B cell (primary cell): Measurements from ENCODE around the gene CRBN. TPM values are rescaled to one million over a fixed set of nuclear protein-coding genes. Genes with fewer than 3 reads are reported as not detected.

Experiments used
- ATAC-seq: fragments of 200-7000 bp; cut with Tn5 transposase; one replicate; pipeline ENCODE4 v1.10.0; 2021; ENCODE audit warnings: low read depth, mild to moderate bottlenecking, moderate number of reproducible peaks, moderate library complexity
- CTCF ChIA-PET: fragments of 350-600 bp; sonication (Branson Sonifier 250); formaldehyde crosslinking; loops from one replicate; lab custom pipeline; 2021; ENCODE audit warnings: antibody characterized with exemption, inconsistent platforms; lab: Charles Lee
- POLR2A ChIA-PET: fragments of 350-600 bp; sonication (Branson Sonifier 250); formaldehyde crosslinking; loops from one replicate; lab custom pipeline; 2021; ENCODE audit warnings: antibody characterized with exemption; lab: Charles Lee
- DNase-seq: peaks from one replicate; pipeline ENCODE4 v3.0.0; 2013
- H2AFZ ChIP-seq: 2 replicates; pipeline ENCODE4 v1.6.1; 2012; ENCODE audit warnings: mild to moderate bottlenecking, low read depth, low read length; ENCODE audit not compliant: insufficient read depth, poor library complexity, severe bottlenecking
- H3K27ac ChIP-seq, 2 donors: 1 replicate in 1 of 2; 2 replicates in 1 of 2; pipeline ENCODE4 v1.5.1; 2012 to 2013; ENCODE audit warnings: low read length in 2 of 2, mild to moderate bottlenecking in 2 of 2, moderate library complexity in 1 of 2
- H3K27me3 ChIP-seq, 4 experiments: fragments of 200-600 bp in 1 of 4; sonication (generic) in 1 of 4; replicated peaks in 1 of 4; 1 replicate in 2 of 4; 2 replicates in 2 of 4; pipeline versions ENCODE4 v1.6.1 to v1.7.0; 2013 to 2016; ENCODE audit warnings: low read length in 3 of 4, mild to moderate bottlenecking in 2 of 4, mixed read lengths in 1 of 4, moderate library complexity in 1 of 4; ENCODE audit not compliant: insufficient read depth in 4 of 4, control insufficient read depth in 3 of 4; ENCODE audit errors: control extremely low read depth in 1 of 4
- H3K36me3 ChIP-seq, 2 experiments: replicated peaks in 1 of 2; 1 replicate in 1 of 2; 2 replicates in 1 of 2; pipeline versions ENCODE4 v1.6.1 to v1.7.1; 2013; ENCODE audit warnings: low read length in 1 of 2; ENCODE audit not compliant: insufficient read depth in 2 of 2, control insufficient read depth in 1 of 2; ENCODE audit errors: control extremely low read depth in 1 of 2, extremely low read depth in 1 of 2
- H3K4me1 ChIP-seq, 2 donors: fragments of 200-600 bp in 1 of 2; sonication (generic) in 1 of 2; 1 replicate in 1 of 2; 2 replicates in 1 of 2; pipeline versions ENCODE4 v1.5.1 to v1.6.1; 2013 to 2017; ENCODE audit warnings: low read length in 2 of 2; ENCODE audit not compliant: control insufficient read depth in 2 of 2, insufficient read depth in 2 of 2
- H3K4me2 ChIP-seq: replicated peaks from 2 replicates; pipeline ENCODE3; 2012; ENCODE audit warnings: mild to moderate bottlenecking, low read depth, low read length; ENCODE audit not compliant: poor library complexity, severe bottlenecking
- H3K4me3 ChIP-seq, 5 experiments: fragments of 200-600 bp in 1 of 5; sonication (generic) in 1 of 5; 1 replicate in 3 of 5; 2 replicates in 2 of 5; pipeline versions ENCODE4 v1.5.1 to v1.7.0; 2011 to 2016; ENCODE audit warnings: low read length in 4 of 5, mild to moderate bottlenecking in 4 of 5, low read depth in 2 of 5, control low read depth in 1 of 5, moderate library complexity in 1 of 5; ENCODE audit not compliant: insufficient read depth in 1 of 5; ENCODE audit errors: control extremely low read depth in 1 of 5, extremely low read depth in 1 of 5
- H3K79me2 ChIP-seq: fragments of 200-600 bp; sonication (generic); one replicate; pipeline ENCODE4 v1.6.0; 2016; ENCODE audit warnings: low read length; ENCODE audit not compliant: control insufficient read depth, insufficient read depth
- H3K9ac ChIP-seq: fragments of 200-600 bp; sonication (generic); 2 replicates; pipeline ENCODE4 v1.6.1; 2017; ENCODE audit warnings: mild to moderate bottlenecking, low read length, moderate library complexity
- H3K9me3 ChIP-seq, 3 donors: one replicate each; pipeline versions ENCODE4 v1.6.1 to v1.7.1; 2013; ENCODE audit warnings: low read length in 2 of 3; ENCODE audit not compliant: control insufficient read depth in 2 of 3, insufficient read depth in 1 of 3; ENCODE audit errors: control extremely low read depth in 1 of 3
- H4K20me1 ChIP-seq: 2 replicates; pipeline ENCODE4 v1.6.0; 2012; ENCODE audit warnings: mild to moderate bottlenecking, low read length; ENCODE audit not compliant: insufficient read depth, control insufficient read depth, poor library complexity, severe bottlenecking
- H3K27ac Mint-ChIP-seq: one replicate; pipeline ENCODE4 v1.8.0; 2021; ENCODE audit warnings: mixed read lengths
- H3K27me3 Mint-ChIP-seq: one replicate; pipeline ENCODE4 v1.8.0; 2021; ENCODE audit warnings: mixed read lengths
- H3K4me1 Mint-ChIP-seq: one replicate; pipeline ENCODE4 v1.8.0; 2021; ENCODE audit warnings: mixed read lengths
- H3K4me3 Mint-ChIP-seq: one replicate; pipeline ENCODE4 v1.8.0; 2021; ENCODE audit warnings: mixed read lengths
- H3K9me3 Mint-ChIP-seq: one replicate; pipeline ENCODE4 v1.8.0; 2022; ENCODE audit warnings: mixed read lengths; ENCODE audit not compliant: insufficient read depth
- CTCF ChIP-seq: fragments of 200-600 bp; IDR thresholded peaks from one replicate; pipeline ENCODE4 v1.8.0; 2022; ENCODE audit warnings: antibody characterized with exemption, mild to moderate bottlenecking
- EZH2 ChIP-seq: IDR thresholded peaks from 2 replicates; pipeline ENCODE4 v1.6.1; 2012; ENCODE audit warnings: borderline replicate concordance, low read depth, mild to moderate bottlenecking, moderate library complexity, low read length; ENCODE audit not compliant: insufficient read depth, poor library complexity, severe bottlenecking
- WGBS: methylation state at CpG from one replicate; pipeline ENCODE4 v1.1.5; 2013; ENCODE audit warnings: missing lambda C conversion rate; ENCODE audit not compliant: insufficient coverage; 5-methylcytosine and 5-hydroxymethylcytosine counted together
- intact Hi-C: fragments of 100-400 bp; cut with micrococcal nuclease; formaldehyde crosslinking; loops from one replicate; pipeline ENCODE4 v1.10.0; 2022
- polyA plus RNA-seq: library from polyadenylated mRNA; depleted of rRNA; stranded (reverse); fragments of >200 nt; gene quantifications from 2 replicates; pipeline ENCODE4 v1.2.3, GENCODE V29; 2012
- total RNA-seq, 2 donors: library from RNA; stranded (reverse); fragments of 120-200 nt in 1 of 2; gene quantifications; 1 replicate in 1 of 2; 2 replicates in 1 of 2; pipeline versions ENCODE4 v1.2.3 to v1.2.4, GENCODE V29; 2013 to 2022

The CRBN gene
- total and polyA plus RNA-seq, 2 donors (not counting 1 experiment from before 2014, with no cell fraction given): 67.1 to 95.1 TPM

DNA sequence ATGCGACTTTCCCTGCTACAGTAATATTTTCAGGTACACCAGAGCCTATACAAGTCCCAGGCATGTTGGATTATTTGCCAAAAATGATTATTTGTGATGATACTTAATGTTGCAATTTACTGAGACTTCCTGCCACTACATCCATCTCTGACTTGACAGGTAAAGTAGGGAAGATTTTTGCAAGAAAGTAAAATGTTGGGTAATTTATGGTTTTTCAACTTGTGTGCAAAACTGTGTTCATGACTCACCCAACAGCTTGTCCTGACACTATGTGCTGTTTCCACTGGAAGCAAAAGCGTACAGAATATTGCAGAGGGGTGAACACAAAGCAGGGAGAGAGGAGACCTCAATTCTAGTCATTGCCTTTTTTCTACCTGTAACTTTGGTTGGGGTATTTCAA lies 5.4 kb upstream of the CRBN start:
- H3K27me3 Mint-ChIP-seq: peaks cover 45% of the 10 kb centered on the region
- H3K4me3 Mint-ChIP-seq: no peak overlapping the region
- H3K9me3 Mint-ChIP-seq: peaks cover 4% of the 10 kb centered on the region
- H4K20me1 ChIP-seq: no peaks in the 10 kb centered on the region
- WGBS: no CpG with 5 or more reads among the region's 2 CpGs
- no peak overlapping the region for H3K4me2 ChIP-seq
- peaks cover 0 to 13% (median 1%) of the 10 kb centered on the region in 4 experiments for H3K27me3 ChIP-seq
- ATAC-seq: no peak
- no peak overlapping the region for H2AFZ ChIP-seq
- H3K27ac ChIP-seq: no peak overlapping the region
- H3K9me3 ChIP-seq: peaks cover 0 to 9% (median 0%) of the 10 kb centered on the region in 3 donors
- H3K36me3 ChIP-seq: no peaks in the 10 kb centered on the region
- POLR2A ChIA-PET: no interaction called here
- TF ChIP-seq CTCF (no peak), EZH2 (no peak)
- no peaks in the 10 kb centered on the region for H3K79me2 ChIP-seq
- no peak for DNase-seq
- H3K4me1 Mint-ChIP-seq: no peaks in the 10 kb centered on the region
- peaks cover 0 to under 1% of the 10 kb centered on the region in 2 donors for H3K4me1 ChIP-seq
- intact Hi-C loops: no loop called here
- no peak overlapping the region for H3K27ac Mint-ChIP-seq
- no peak overlapping the region for H3K4me3 ChIP-seq
- CTCF ChIA-PET: no interaction called here
- no peak overlapping the region for H3K9ac ChIP-seq

DNA sequence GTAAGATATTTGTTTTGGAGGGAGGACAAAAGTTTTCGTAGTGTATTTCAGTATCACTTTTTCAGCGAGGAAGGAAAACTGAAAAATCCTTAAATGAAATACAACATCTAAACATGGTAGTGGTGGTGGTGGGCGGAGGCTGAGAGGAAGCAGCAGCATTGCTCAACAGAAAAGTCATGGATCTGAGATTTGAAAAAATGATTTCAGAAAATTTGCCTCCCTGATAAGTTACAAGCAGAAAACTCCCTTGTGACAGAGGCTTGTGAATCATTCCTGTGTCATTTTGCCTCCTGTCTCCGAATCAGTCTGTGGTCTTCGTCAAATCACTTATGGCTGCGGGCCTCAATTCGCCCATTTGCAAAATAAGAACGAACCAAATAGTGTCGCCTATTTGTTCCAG lies 965 bp upstream of the CRBN start:
- peaks cover 33% of the 10 kb centered on the region for H3K4me1 Mint-ChIP-seq
- peak overlapping the region; percentile 89 for H2AFZ ChIP-seq
- no peak overlapping the region for H3K4me2 ChIP-seq
- no peaks in the 10 kb centered on the region for H3K9me3 ChIP-seq
- WGBS: 82% methylated on average over 6 of the region's 9 CpGs
- CTCF ChIA-PET: interaction anchor here (1.4 to 2.9 kb wide), 2 partner anchors 9 to 20 kb away, joined by 4 to 10 read pairs; no protein-coding TSS in a partner anchor
- H3K9me3 Mint-ChIP-seq: no peaks in the 10 kb centered on the region
- no peak overlapping the region for H3K9ac ChIP-seq
- no peak overlapping the region for H3K27ac ChIP-seq
- TF ChIP-seq EZH2 (no peak), CTCF (no peak)
- H3K79me2 ChIP-seq: peaks cover 40% of the 10 kb centered on the region
- H3K27ac Mint-ChIP-seq: no peak overlapping the region
- H3K4me1 ChIP-seq: peaks cover 18 to 19% of the 10 kb centered on the region in 2 donors
- H3K4me3 ChIP-seq: no peak overlapping the region
- DNase-seq: no peak
- ATAC-seq: no peak
- peaks cover 23% of the 10 kb centered on the region for H4K20me1 ChIP-seq
- intact Hi-C loops: no loop called here
- peaks cover 0 to 8% of the 10 kb centered on the region in 2 experiments for H3K36me3 ChIP-seq
- peaks cover 0 to 9% (median 0%) of the 10 kb centered on the region in 4 experiments for H3K27me3 ChIP-seq
- POLR2A ChIA-PET: no interaction called here
- H3K27me3 Mint-ChIP-seq: peaks cover 22% of the 10 kb centered on the region
- H3K4me3 Mint-ChIP-seq: no peak overlapping the region
